ENCODE data around the gene GPLD1.

GPLD1 gene

GRCh38 chr6:24501374-24501773, 12.0 kb upstream of the GPLD1 start:
- no peak for DNase-seq (ENCODE audit: low read depth)

GRCh38 chr6:24500683-24501082, 11.3 kb upstream of the GPLD1 start:
- DNase-seq (ENCODE audit: low read depth) = no peak

- no peak for DNase-seq (ENCODE audit: low read depth)
These were observed 8.0 kb upstream of the GPLD1 start for GRCh38 chr6:24497254-24497970.

- DNase-seq (ENCODE audit: low read depth) = peak; percentile 53
These were observed 5.7 kb upstream of the GPLD1 start, which contains the start of gene ALDH5A1 for GRCh38 chr6:24494821-24495795. TSS of gene ALDH5A1 (plus strand) at chr6:24494969. CDS start at chr6:24494997, 28 bp downstream.

- no peak for DNase-seq (ENCODE audit: low read depth)
These were observed 4.8 kb upstream of the GPLD1 start for GRCh38 chr6:24493945-24494820.

GRCh38 chr6:24492475-24492874, 3.1 kb upstream of the GPLD1 start:
- DNase-seq (ENCODE audit: low read depth) = no peak

- no peak for DNase-seq (ENCODE audit: low read depth)
These were observed 1.6 kb upstream of the GPLD1 start for GRCh38 chr6:24490948-24491347.

- DNase-seq (ENCODE audit: low read depth) = no peak
These were observed 503 bp upstream of the GPLD1 start for GRCh38 chr6:24489881-24490280.

GRCh38 chr6:24486065-24486464, 3.3 kb downstream of the GPLD1 start:
- DNase-seq (ENCODE audit: low read depth) = no peak

GRCh38 chr6:24484657-24485323, 4.6 kb downstream of the GPLD1 start:
- no peak for DNase-seq (ENCODE audit: low read depth)

- no peak for DNase-seq (ENCODE audit: low read depth)
These were observed 7.9 kb downstream of the GPLD1 start for GRCh38 chr6:24481449-24481848.

- DNase-seq (ENCODE audit: low read depth) = no peak
These were observed 8.7 kb downstream of the GPLD1 start for GRCh38 chr6:24480705-24481104.

- DNase-seq (ENCODE audit: low read depth) = no peak
These were observed 10.5 kb downstream of the GPLD1 start for GRCh38 chr6:24478903-24479302.

- DNase-seq (ENCODE audit: low read depth) = no peak
These were observed 12.3 kb downstream of the GPLD1 start for GRCh38 chr6:24477070-24477469.

- DNase-seq (ENCODE audit: low read depth) = no peak
These were observed 12.7 kb downstream of the GPLD1 start for GRCh38 chr6:24476631-24477030.

GRCh38 chr6:24472181-24472580, 17.2 kb downstream of the GPLD1 start:
- DNase-seq (ENCODE audit: low read depth) = no peak

GRCh38 chr6:24469811-24470210, 19.6 kb downstream of the GPLD1 start:
- no peak for DNase-seq (ENCODE audit: low read depth)

GRCh38 chr6:24464253-24465038, 24.9 kb downstream of the GPLD1 start:
- no peak for DNase-seq (ENCODE audit: low read depth)

- DNase-seq (ENCODE audit: low read depth) = no peak
These were observed 28.4 kb downstream of the GPLD1 start for GRCh38 chr6:24460966-24461365.

- DNase-seq (ENCODE audit: low read depth) = no peak
These were observed 30.4 kb downstream of the GPLD1 start for GRCh38 chr6:24458941-24459340.

- DNase-seq (ENCODE audit: low read depth) = no peak
These were observed 31.2 kb downstream of the GPLD1 start for GRCh38 chr6:24458134-24458533.
